HuH-7 (cell line): ENCODE results near the gene SEMA6A.
"Not testable (repeated sequence)": the region's sequence is repeated elsewhere in the genome, so short reads cannot be mapped to it uniquely, and the experiment has no call there.

ENCODE experiments used
- DNase-seq: peaks from one replicate; pipeline ENCODE4 v3.0.0; 2011; ENCODE audit warnings: low spot score

SEMA6A gene

GRCh38 chr5:116546033-116546742 is 28.4 kb downstream of the SEMA6A start:
- DNase-seq, result peak; percentile 5

- not testable (repeated sequence) for DNase-seq
Measured at GRCh38 chr5:116545465-116545864, 29.2 kb downstream of the SEMA6A start.

- no peak for DNase-seq
Measured at GRCh38 chr5:116544531-116545241, 29.9 kb downstream of the SEMA6A start.

- DNase-seq, result no peak
Measured at GRCh38 chr5:116543501-116543900, 31.1 kb downstream of the SEMA6A start.

DNA sequence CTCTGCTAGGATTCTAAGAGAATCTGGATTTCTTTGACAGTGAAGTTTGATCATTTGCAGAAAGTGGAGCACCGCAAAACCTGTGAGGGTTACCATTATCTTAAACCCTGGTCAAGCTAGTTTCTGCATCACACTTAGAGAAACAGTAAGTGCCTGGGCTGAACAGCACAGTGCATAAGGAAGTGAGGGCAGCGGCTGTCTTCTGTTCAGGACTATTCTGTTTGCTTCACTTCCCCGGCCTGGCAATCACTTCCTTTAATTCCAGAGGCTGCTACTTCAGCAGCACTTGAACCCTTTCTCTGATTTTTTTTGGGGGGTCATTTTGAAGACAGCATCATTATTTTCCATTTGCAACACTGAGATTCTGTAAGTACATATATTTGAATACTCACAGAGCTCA is 32.0 kb downstream of the SEMA6A start:
- no peak for DNase-seq

- no peak for DNase-seq
Measured at GRCh38 chr5:116539222-116539621, 35.4 kb downstream of the SEMA6A start.

GRCh38 chr5:116536316-116537083 is 38.1 kb downstream of the SEMA6A start:
- DNase-seq, result peak; percentile 5

DNA sequence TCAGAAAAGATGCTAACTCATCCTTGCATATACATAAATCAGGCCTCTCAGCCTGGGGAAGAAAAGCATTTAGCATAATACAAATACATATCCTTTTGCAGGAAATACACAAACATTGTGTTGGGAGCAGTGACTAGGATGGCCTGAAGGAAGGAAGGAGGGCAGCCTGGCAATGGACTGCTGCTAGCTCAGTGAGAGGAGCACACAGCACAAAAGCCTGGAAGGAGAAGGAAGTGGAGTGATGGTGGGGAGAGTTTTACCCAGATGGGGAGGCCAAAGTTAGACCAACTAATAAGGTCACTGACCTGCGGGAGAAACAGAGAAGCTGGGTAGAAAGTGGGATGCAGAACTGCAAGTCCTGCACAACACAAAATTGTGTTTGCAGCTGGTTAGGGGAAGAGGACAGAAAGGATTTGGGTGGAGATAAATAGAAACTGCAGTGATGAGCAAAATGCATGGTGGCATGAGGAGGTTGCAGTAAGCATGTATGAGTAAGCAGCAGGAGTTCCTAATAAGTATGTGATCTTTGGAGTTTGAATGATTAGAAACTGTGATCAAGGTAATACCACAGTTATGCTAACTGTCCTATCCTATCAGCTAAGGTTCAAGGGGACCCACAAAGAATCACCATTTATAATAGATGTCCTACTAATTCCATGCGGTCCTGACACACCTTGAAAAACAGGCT is 39.5 kb downstream of the SEMA6A start:
- no peak for DNase-seq

- peak; percentile 10 for DNase-seq
Measured at GRCh38 chr5:116532762-116533525, 41.7 kb downstream of the SEMA6A start.

- no peak for DNase-seq
Measured at GRCh38 chr5:116531635-116532034, 43.0 kb downstream of the SEMA6A start.

GRCh38 chr5:116531117-116531516 is 43.5 kb downstream of the SEMA6A start:
- DNase-seq, result no peak

GRCh38 chr5:116530276-116530675 is 44.3 kb downstream of the SEMA6A start:
- DNase-seq, result no peak

DNA sequence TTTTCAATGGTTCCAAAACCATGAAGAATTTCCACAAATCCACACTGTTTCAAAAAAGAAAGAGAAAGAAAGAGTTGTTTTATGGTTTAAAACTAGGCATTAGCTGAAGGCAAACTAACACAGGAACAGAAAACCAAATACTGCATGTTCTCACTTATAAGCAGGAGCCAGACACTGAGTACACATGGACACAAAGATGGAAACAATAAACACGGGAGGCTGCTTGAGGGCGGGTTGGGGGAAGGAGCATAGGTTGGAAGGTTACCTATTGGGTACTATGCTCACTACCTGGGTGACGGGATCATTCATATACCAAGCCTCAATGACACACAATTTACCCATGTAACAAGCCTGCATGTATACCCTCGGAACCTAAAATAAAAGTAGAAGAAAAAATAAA is 45.0 kb downstream of the SEMA6A start:
- no peak for DNase-seq

DNA sequence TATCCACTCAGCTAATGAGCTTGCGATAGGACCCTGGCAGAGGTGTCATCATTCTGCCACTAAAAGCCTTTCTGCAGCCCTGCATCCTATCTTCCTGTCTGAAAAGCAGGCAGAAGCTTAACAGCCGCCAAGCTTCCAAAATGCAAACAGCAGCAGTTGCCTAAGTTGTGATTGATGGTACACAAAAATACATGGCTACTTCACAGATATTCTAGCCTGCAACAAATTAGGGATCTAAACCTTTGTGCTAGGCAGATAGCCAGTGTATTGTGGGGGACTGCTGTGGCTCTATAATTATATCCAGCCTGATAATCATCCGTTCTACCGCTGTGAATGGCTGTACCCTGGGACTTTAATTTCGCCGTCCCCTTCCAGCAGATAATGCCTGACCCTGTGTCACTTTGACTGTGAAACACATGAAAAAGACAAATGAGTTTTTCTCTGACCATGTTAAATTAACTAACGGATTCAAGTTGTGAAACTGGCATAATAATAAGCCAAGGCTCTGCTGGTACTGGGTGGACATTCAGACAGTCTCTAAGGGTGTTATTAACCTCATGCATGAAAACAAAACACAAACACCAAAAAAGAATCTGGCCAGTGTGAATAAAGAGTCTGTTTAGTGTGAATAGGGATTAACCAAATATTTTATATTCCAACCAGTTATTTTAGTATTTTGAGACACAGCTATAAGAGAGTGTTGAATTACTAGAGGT is 45.9 kb downstream of the SEMA6A start:
- no peak for DNase-seq

- no peak for DNase-seq
Measured at GRCh38 chr5:116527582-116527981, 47.0 kb downstream of the SEMA6A start.

DNA sequence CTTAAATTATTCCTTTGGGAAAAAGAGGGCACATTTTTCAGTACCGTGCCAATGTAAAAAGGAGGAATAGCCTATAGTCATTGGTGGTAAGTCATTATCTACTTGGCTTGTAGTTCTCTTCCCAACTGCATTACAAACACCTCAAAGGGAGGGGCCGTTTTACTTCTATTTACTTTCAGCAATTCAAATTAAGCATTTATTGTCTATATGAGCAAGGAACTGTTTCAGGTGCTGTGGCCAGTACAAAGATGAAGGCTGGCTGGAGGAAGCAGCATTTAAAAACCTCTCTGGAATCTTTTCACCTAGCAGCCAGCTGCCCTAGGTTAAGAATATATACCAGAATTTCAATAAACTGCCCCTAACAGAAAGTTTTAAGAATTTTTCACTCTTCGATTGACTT is 48.9 kb downstream of the SEMA6A start:
- no peak for DNase-seq

DNA sequence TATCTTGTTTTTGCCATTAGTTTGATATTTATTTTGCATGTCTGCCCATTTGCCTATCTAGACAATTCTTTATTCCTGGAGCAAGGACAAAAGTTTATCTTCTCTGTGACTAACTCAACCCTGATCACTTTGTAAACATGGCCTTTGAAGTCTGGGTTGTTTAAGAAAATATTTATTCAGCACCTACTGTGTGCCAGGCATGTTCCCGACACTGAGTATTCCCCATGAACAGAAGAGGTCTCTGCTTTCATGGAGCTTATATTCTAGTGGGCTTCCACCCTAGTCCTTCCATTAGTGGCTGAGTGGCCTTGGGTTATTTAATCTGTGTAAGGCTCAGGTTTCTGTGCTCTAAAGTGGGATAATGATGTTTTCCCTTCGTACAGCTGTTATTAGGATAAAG is 49.7 kb downstream of the SEMA6A start:
- no peak for DNase-seq

DNA sequence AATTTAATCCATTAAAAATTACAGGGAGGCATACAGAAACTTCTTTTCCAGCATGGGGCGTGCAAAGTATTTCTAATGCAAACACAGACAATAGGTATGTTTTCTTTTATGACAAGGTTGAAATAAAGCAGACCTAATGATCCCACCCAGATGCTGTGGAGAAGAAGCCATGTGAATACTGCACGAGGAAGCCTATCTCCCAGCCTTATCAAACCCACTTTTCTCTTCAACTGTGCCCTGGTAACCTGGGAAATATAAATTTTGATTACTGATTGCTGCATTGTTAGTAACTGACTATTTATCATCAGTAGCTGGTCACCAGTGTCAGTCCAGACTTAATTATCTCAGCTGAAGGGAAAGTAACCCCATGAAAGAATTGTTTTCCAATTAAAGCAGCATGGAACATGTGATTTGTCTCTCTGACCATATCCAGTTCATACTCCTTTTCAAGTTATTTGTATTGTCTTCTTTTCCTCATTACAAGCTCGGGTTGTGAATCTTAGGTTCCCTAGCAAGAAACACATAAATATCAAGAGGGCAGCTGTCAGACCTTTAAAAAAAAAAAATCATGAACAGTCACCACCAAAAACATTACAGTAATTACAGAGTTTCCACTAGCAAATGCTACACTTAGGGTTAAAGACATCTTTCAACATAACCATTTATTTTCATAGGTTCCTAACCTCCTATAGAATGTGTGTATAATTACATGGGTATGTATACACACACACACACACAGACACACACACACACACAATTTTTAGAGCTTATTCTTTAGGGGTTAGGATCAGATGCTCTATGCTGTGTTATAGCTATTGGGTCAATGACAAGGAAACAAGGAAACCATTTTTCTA is 50.3 kb downstream of the SEMA6A start:
- DNase-seq, result no peak

- DNase-seq, result not testable (repeated sequence)
Measured at GRCh38 chr5:116523182-116523581, 51.4 kb downstream of the SEMA6A start.
